Thoracic aorta (tissue), 2 donors: Measurements from ENCODE around the gene SOX5. TPM values are rescaled to one million over a fixed set of nuclear protein-coding genes. Genes with fewer than 3 reads are reported as not detected.

Source experiments
- ATAC-seq: fragments of 150-250 bp; one replicate; pipeline ENCODE4 v1.8.0; 2017; ENCODE audit warnings: low read depth; ENCODE audit not compliant: insufficient number of reproducible peaks, low FRiP score
- DNase-seq: peaks from one replicate; pipeline ENCODE4 v3.0.0-alpha.2; 2020; ENCODE audit warnings: low spot score
- H3K27ac ChIP-seq, 2 donors: fragments of 200-600 bp; sonication (generic); 1 replicate in 1 of 2; 2 replicates in 1 of 2; pipeline ENCODE4 v1.5.1; 2016; ENCODE audit warnings: mild to moderate bottlenecking in 2 of 2, moderate library complexity in 2 of 2
- H3K27me3 ChIP-seq: fragments of 200-600 bp; sonication (generic); replicated peaks from 2 replicates; pipeline ENCODE4 v1.6.0; 2016; ENCODE audit warnings: mild to moderate bottlenecking; ENCODE audit not compliant: insufficient read depth
- H3K36me3 ChIP-seq: fragments of 200-600 bp; sonication (generic); one replicate; pipeline ENCODE4 v1.5.1; 2016
- H3K4me1 ChIP-seq, 2 donors: fragments of 200-600 bp; sonication (generic); 1 replicate in 1 of 2; 2 replicates in 1 of 2; pipeline versions ENCODE4 v1.5.1 to v1.6.0; 2016; ENCODE audit warnings: low read depth in 2 of 2, mild to moderate bottlenecking in 1 of 2; ENCODE audit not compliant: control insufficient read depth in 1 of 2
- H3K4me3 ChIP-seq: fragments of 200-600 bp; sonication (generic); 2 replicates; pipeline ENCODE4 v1.5.1; 2016; ENCODE audit warnings: mild to moderate bottlenecking
- H3K9me3 ChIP-seq: fragments of 200-600 bp; sonication (generic); 2 replicates; pipeline ENCODE4 v1.5.1; 2016
- CTCF ChIP-seq: fragments of 200-600 bp; sonication (generic); IDR thresholded peaks from one replicate; pipeline ENCODE4 v1.5.1; 2019; ENCODE audit warnings: antibody characterized with exemption
- total RNA-seq, 2 donors: library from RNA; depleted of rRNA; stranded (reverse); fragments of >200 nt; gene quantifications; one replicate each; pipeline versions ENCODE4 v1.1.0 to v1.2.3, GENCODE V29; 2016

SOX5 gene
- total RNA-seq, 2 donors from 2014 or later, result 36.8 to 37.0 TPM

GRCh38 chr12:23617749-23618148, 331.7 kb downstream of the SOX5 start:
- TF ChIP-seq CTCF, result no peak
- no peak for DNase-seq
- no peak overlapping the region for H3K27ac ChIP-seq
- H3K27me3 ChIP-seq, result no peaks in the 10 kb centered on the region
- no peaks in the 10 kb centered on the region for H3K9me3 ChIP-seq
- H3K4me1 ChIP-seq, result peaks cover 5 to 15% of the 10 kb centered on the region in 2 donors
- no peak for ATAC-seq
- no peaks in the 10 kb centered on the region for H3K36me3 ChIP-seq
- H3K4me3 ChIP-seq, result no peak overlapping the region

DNA sequence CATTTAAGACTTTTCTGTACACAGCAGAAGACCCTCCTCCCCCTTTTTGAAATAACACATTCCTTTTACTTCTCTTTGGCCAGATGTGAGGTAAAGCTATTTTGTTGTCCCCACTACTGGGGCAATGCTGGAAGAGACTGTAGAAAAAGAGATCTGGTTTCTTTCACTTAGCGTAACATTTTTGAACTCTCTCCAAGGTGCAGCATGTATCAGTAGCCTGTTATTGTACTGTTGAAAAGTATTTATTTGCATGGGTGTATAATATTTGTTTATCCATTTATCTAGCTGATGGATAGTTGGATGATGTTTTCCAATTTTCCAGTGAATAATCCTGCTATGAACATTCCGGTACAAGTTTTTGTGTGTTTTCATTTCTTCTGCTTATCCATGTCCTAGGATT, 335.2 kb downstream of the SOX5 start:
- no peaks in the 10 kb centered on the region for H3K9me3 ChIP-seq
- DNase-seq (no peak), ATAC-seq (no peak)
- peaks cover 5 to 12% of the 10 kb centered on the region in 2 donors for H3K4me1 ChIP-seq
- no peak overlapping the region for H3K27ac ChIP-seq
- H3K27me3 ChIP-seq, result no peaks in the 10 kb centered on the region
- TF ChIP-seq CTCF, result no peak
- H3K4me3 ChIP-seq, result no peak overlapping the region
- H3K36me3 ChIP-seq, result no peaks in the 10 kb centered on the region

DNA sequence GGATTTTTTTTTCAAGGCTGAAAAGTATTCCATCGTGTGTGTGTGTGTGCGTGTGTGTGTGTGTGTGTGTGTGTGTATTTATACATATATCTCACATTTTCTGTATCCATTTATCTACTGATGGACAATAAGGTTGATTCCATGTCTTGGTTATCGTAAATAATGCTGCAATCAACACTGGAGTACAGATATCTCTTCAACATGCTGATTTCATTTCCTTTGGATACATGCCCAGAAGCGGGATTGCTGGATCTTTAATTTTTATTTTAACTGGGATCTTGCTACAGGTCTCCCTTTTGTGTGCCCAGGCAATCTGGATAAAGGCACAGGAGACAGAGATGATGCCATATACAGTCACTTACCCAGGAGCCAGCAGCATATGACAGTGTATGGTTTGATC, 338.1 kb downstream of the SOX5 start:
- H3K9me3 ChIP-seq, result no peaks in the 10 kb centered on the region
- no peak overlapping the region for H3K27ac ChIP-seq
- ATAC-seq, result no peak
- no peak overlapping the region for H3K4me3 ChIP-seq
- DNase-seq, result no peak
- peaks cover 0 to 5% of the 10 kb centered on the region in 2 donors for H3K4me1 ChIP-seq
- H3K36me3 ChIP-seq, result no peaks in the 10 kb centered on the region
- H3K27me3 ChIP-seq, result no peaks in the 10 kb centered on the region
- TF ChIP-seq CTCF, result no peak

- no peak overlapping the region for H3K4me3 ChIP-seq
- DNase-seq (no peak), ATAC-seq (no peak)
- peaks cover 14% of the 10 kb centered on the region for H3K9me3 ChIP-seq
- no peaks in the 10 kb centered on the region for H3K4me1 ChIP-seq
- H3K27ac ChIP-seq, result no peak overlapping the region
- H3K36me3 ChIP-seq, result peaks cover 6% of the 10 kb centered on the region
- no peaks in the 10 kb centered on the region for H3K27me3 ChIP-seq
- no peak for TF ChIP-seq CTCF
Measured at GRCh38 chr12:23600919-23601318, 348.6 kb downstream of the SOX5 start.

DNA sequence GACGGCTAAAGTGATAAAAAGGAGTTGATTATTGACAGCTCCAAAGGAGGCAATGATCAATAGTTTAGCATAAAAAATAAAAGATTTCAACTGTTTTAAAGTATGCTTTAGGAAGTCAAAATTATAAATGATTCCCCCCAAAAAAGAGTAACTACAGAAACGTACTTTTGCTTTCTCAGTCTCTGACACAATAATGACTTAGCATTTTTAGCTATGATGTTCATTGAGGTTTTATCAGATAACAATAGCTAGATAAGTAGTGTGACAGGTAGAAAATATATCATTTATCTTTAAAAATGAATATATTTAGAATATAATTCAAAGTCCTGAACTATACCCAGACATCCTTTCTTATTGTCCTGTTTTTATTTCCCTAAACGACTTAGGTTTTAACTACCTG, 352.9 kb downstream of the SOX5 start:
- no peak overlapping the region for H3K4me3 ChIP-seq
- DNase-seq, result no peak

More for the DNA sequence above, 352.9 kb downstream of the SOX5 start:
- no peak for TF ChIP-seq CTCF
- Histone ChIP-seq H3K4me1 (peaks cover 0 to 2% of the 10 kb centered on the region in 2 donors), H3K27ac (no peak overlapping the region), H3K9me3 (peaks cover 11% of the 10 kb centered on the region), H3K27me3 (no peaks in the 10 kb centered on the region), H3K36me3 (peaks cover 6% of the 10 kb centered on the region)
- no peak for ATAC-seq
